HEK293 (cell line): ENCODE results near the gene XKR7.

Experiments
- HOXA7 ChIP-seq: sonication (generic); formaldehyde crosslinking; IDR thresholded peaks from 2 replicates; pipeline ENCODE4 v1.8.1; 2022; ENCODE audit warnings: missing genetic modification reagents, borderline replicate concordance
- ZBTB17 ChIP-seq: fragments of 450-650 bp; formaldehyde crosslinking; IDR thresholded peaks from 2 replicates; pipeline ENCODE4 v1.5.1; 2016; ENCODE audit warnings: missing biosample characterization, missing genetic modification characterization
- TF ChIP-seq, protein P1 (sequence below): fragments of 450-650 bp; formaldehyde crosslinking; IDR thresholded peaks from 2 replicates; pipeline ENCODE4 v1.5.1; 2016; ENCODE audit warnings: missing biosample characterization, missing genetic modification characterization

GRCh38 chr20:32052778-32053362 is 84.9 kb downstream of the XKR7 start:
- TF ChIP-seq, protein P1, sequence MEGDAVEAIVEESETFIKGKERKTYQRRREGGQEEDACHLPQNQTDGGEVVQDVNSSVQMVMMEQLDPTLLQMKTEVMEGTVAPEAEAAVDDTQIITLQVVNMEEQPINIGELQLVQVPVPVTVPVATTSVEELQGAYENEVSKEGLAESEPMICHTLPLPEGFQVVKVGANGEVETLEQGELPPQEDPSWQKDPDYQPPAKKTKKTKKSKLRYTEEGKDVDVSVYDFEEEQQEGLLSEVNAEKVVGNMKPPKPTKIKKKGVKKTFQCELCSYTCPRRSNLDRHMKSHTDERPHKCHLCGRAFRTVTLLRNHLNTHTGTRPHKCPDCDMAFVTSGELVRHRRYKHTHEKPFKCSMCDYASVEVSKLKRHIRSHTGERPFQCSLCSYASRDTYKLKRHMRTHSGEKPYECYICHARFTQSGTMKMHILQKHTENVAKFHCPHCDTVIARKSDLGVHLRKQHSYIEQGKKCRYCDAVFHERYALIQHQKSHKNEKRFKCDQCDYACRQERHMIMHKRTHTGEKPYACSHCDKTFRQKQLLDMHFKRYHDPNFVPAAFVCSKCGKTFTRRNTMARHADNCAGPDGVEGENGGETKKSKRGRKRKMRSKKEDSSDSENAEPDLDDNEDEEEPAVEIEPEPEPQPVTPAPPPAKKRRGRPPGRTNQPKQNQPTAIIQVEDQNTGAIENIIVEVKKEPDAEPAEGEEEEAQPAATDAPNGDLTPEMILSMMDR, result no peak
- TF ChIP-seq ZBTB17 (tag by site-specific recombination) (no peak), HOXA7 (CRISPR knock-in tag) (no peak)
